HG02763 (cell line): ENCODE measurements around the gene CUTA.
A peak's percentile ranks its signal among the peaks of the same experiment; 100 is the strongest.

ENCODE experiments used
- ATAC-seq: cut with Tn5 transposase; IDR thresholded peaks from one replicate; pipeline ENCODE4 v1.9.1; 2021; ENCODE audit warnings: mild to moderate bottlenecking, moderate library complexity; ENCODE audit not compliant: unreplicated experiment

The CUTA gene

DNA sequence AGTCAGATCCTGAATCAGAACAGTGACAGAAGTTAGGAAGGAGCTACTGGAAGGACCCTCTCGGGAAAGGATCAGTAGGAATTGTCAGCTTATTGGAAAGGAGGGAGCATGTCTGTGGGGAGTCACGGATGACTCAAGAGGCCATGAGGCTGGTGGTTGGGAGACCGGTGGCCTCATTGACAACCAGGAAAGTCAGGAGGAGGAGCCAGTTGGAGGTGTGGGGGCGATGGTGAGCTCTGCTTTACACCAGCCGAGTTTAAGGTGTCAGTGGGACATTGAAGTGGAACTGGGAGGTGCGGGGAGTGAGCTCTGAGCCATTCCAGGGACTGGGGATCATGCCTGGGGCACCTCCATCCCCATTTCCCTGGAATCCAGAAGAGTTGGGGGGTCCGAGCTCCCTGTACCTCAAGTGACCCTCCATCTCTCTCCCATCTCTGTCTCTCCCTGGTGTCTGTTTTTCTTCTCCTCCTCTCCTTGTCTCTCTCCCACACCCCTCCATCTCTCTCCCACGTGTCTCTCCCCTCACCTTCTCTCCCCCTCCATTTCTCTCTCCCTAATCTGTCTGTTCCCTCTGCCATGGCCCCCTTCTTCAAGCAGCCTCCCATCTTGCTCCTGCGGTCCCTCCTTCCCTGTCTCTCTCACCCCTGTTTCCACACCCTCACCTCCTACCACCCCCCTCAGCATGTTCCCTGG is 22.2 kb upstream of the CUTA start:
- ATAC-seq: no peak

GRCh38 chr6:33438978-33439594 is 21.2 kb upstream of the CUTA start:
- ATAC-seq: no peak

DNA sequence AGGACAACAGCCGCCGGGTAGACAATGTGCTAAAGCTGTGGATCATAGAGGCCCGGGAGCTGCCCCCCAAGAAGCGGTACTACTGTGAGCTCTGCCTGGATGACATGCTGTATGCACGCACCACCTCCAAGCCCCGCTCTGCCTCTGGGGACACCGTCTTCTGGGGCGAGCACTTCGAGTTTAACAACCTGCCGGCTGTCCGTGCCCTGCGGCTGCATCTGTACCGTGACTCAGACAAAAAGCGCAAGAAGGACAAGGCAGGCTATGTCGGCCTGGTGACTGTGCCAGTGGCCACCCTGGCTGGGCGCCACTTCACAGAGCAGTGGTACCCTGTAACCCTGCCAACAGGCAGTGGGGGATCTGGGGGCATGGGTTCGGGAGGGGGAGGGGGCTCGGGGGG is 19.8 kb upstream of the CUTA start:
- ATAC-seq: no peak

DNA sequence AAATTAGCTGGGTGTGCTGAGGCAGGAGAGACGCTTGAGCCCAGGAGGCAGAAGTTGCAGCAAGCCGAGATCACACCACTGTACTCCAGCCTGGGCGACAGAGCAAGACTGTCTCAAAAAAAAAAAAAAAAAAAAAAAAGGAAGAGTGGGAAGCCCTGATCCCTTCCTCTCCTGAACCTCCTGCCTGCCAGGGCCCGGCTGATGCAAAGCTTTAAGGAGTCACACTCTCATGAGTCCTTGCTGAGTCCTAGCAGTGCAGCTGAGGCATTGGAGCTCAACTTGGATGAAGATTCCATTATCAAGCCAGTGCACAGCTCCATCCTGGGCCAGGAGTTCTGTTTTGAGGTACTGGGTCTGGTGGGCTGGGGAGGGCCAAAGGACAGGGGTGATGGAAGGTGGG is 17.1 kb upstream of the CUTA start:
- ATAC-seq: no peak

DNA sequence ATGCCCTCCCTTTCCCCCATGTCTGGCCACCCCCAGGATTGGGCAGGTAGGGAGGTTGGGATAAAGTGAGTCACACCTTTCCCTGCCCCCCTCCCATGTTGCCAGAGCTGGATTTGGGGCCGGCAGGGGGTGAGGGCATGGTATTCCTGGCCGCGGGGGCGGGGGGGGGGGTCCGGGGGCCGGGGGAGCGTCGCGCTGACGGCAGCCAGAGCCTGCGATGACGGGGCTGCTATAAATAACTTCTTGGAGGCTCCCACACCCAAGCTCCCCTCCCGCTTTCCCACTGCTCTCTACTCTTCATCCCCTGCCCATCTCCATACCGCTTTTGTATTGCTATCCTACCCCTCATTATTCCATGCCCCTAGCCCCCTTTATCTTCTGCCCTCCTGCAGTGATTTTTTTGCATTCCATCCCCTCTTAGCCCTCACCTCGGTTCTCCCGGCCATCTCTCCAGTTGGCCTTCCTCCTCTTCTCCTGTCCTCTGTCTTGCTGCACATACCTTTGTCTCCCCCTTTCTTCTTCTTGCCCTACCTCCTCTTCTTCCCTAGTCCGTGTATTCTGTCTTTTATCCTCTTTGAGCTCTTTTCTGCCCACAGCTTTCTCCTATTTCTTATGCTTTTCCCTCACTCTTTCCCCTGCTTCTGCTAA is 15.8 kb upstream of the CUTA start:
- ATAC-seq: no peak

GRCh38 chr6:33433001-33433543 is 15.2 kb upstream of the CUTA start:
- ATAC-seq: no peak

DNA sequence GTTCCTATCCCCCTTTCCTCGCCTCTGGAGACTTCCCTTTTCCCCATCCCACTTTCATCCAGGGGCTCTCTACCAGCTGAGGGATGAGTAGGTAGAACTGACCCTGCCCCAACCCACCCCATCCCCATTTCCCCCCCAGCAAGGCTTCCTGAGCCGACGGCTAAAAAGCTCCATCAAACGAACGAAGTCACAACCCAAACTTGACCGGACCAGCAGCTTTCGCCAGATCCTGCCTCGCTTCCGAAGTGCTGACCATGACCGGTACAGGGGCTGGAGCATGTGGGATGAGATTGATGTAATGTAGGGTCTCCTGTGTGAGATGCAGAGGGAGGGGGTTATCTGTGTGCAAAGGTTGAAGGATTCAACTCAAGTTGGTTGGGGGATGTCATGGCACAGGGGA is 14.6 kb upstream of the CUTA start:
- no peak for ATAC-seq

GRCh38 chr6:33431880-33432541 is 14.1 kb upstream of the CUTA start:
- ATAC-seq: no peak

DNA sequence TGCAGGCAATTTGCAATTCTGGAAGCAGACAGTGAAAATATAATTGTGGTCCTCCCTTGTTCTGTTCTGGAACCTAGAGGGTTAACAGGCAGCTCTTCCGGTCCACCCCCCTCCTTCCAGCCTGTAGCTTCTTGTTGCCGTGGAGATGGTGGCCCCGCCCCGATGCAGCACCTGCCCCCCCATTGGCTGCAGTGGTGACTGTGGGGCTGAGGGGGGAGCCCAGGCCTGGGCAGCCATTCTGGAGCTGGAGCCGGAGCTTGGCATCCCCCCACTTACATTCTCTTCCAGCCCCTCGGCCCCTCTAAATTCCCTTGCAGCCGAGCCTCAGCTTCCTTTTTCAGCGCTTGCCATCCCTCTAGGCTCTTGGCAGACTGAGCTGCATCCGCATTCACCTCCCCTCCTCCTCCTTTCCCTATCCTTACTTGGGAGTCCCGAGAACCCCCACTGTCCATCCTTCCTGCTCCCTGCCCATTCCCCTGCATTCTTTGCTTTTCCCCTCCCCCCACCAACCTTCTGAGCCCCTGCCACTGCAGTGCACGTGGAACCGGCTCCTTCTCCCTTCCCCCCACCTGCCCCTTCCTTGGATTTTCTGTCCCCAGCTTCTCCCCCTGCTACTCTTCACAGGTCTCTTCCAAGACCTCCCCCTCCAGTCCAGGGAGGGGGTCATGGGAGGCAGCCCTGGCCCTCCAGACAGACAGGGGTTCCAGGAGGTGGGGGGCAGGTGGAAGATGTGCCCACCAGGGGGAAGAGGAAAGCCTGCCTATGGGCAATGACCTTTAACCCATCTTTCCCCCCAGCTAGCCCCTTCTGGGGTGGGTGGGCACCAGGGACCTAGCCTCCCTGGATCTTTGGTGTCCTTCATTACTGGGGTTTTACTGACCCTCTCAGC is 13.3 kb upstream of the CUTA start:
- ATAC-seq: no peak

DNA sequence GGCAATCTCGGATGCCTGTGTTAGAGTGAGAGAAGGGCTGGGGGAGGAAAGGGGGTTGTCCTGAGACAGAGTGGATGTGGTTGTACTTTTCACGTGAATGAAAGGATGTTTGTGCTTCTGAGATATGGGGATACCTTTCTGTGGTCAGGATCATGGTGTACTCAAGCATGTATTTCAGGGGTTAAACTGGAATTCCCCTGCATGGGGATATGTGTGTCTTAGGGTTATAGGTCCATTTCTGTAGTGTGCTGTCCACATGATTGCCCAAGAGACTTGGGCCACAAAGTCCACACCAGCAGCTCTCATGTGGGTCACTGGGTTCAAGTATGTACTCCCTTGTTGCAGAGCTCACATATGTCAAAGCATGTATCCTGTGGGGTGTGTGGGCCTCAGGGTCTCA is 12.4 kb upstream of the CUTA start:
- no peak for ATAC-seq

- no peak for ATAC-seq
Measured at GRCh38 chr6:33429750-33430052, 11.8 kb upstream of the CUTA start.

DNA sequence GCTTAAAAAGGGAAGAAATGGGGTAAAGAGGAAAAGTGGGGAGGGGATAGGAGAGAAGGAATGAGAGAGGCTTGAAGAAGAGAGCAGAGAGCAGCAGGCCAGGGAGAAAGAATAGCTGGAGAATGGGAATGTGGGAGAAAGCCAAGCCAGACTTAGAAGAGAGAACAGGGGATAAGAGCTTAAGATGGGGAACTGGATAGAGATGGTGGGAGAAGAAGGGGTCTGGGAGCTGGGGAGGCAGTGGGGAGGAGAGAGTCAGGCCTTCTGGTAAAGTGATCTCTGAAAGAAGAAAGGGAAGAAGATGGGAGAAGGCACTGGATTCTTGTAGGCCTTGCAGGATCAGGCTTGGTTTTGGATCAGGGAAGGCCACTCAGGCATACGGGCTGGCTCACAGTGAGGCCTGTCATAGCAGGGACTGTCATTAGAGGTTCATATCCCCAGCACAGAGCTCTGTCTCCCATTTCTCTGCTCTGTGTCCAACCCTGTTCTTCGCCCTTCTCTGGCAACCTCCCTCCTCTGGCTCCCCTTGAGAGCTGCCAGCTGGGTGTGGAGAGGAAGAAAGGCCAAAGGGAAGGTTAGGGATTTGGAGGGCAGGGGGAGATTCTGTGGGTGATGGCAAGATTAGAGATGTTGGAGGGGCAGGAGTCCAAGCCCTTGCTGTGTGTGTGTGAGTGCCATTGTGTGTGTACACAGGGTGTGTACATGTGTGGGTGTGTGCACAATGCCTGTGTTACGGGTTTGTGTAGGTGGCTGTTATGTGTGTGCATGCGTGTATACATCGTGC is 11.3 kb upstream of the CUTA start:
- ATAC-seq: no peak

- no peak for ATAC-seq
Measured at GRCh38 chr6:33428224-33428965, 10.5 kb upstream of the CUTA start.

DNA sequence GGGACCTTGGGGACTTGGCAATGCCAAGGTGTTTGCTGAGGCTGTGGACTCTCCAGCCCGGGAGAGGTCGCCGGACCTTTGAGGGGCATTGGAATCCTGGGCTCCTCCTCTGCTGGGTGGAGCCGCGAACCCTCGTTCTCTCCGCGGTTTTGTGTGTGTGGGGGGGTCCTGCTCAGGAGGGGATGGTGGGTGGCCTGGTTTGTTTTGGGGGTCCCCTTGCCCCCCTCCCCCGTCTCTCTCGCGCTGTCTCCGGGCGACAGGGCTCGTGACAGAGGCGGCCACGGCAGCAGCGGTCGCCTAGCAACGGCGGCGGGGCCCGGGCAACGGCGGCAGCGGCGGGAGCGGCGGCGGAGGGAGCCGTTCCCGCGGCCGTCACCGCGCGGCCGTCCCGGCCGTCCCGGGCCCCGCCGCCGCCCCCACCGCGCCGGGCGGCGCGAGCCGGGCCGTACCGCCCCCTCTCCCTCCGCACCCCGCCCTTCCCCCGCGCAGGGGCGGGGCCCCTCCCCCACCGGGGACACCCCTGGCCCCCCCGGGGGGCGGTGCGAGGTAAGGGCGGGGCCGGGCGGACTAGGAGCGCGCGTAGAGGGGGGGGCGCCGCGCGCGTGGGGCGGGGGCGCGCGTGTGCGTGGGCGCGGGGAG is 9.8 kb upstream of the CUTA start:
- no peak for ATAC-seq

DNA sequence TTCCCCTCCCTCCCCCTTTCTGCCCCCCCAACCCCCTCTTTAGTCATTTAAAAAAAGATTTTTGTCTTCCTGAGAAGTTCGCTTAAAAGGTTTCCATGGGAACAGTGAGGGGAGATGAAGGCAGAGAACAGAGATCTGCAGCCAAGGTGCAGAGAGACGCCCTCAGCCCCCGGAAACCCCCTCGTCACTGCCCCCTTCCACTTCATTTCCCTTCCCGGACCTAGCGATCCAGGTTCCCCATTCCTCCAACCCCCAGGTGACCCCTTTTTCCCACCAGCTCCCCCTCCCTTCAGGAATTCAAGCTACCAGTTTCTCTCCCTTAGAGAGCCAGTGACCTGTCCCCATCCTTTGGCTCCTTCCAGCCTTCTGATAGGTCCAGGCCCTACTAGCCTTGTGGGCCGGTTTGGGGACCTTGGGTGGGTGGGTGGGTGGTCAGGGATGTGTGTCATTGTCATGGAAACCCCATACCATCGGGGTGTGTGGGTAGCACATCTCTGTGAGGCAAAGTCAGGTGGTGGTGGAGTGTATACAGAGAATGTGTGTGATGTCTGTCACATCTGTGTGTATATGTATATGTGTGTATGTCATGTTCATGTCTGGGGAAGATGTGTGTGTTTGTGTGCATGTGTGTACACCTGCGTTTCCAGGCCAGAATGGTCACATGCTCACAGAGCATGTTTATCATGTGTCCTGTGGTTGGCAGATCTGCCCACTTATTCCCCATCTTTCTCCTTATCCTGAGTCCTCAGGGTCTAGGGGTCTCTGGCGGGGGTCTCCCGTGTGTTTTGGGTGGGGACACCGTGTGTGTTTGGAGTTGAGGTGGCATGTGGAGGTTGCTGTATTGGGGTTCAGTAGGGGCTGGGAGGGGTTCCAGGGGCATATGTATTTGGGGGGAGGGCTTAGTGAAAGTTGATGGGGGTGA is 8.9 kb upstream of the CUTA start:
- ATAC-seq: no peak

GRCh38 chr6:33425668-33426577 is 8.0 kb upstream of the CUTA start:
- ATAC-seq: peak; percentile 39
